WTC11 (cell line): ENCODE data around the gene PRKCE. TPM values are rescaled to one million over a fixed set of nuclear protein-coding genes. Genes with fewer than 3 reads are reported as not detected.

Experiments used
- ATAC-seq: fragments of 200-7000 bp; cut with Tn5 transposase; 2 replicates; pipeline ENCODE4 v1.10.0; 2021; ENCODE audit warnings: mild to moderate bottlenecking, moderate library complexity
- CTCF ChIA-PET: fragments of 300-600 bp; sonication (Branson Sonifier 250); formaldehyde crosslinking; loops from one replicate; lab custom pipeline; 2021; ENCODE audit warnings: antibody characterized with exemption; lab: Charles Lee
- POLR2A ChIA-PET: fragments of 350-600 bp; sonication (Branson Sonifier 250); formaldehyde crosslinking; loops from one replicate; lab custom pipeline; 2021; ENCODE audit warnings: antibody characterized with exemption; lab: Charles Lee
- DNase-seq: peaks from one replicate; pipeline ENCODE4 v3.0.0; 2021; ENCODE audit warnings: low spot score
- H3K27ac Mint-ChIP-seq: 2 replicates; pipeline ENCODE4 v1.8.0; 2021; ENCODE audit warnings: mixed read lengths
- H3K27me3 Mint-ChIP-seq: 2 replicates; pipeline ENCODE4 v1.8.0; 2021; ENCODE audit warnings: low read depth, mild to moderate bottlenecking, moderate library complexity, mixed read lengths
- H3K36me3 Mint-ChIP-seq: 2 replicates; pipeline ENCODE4 v1.8.0; 2021; ENCODE audit warnings: mixed read lengths
- H3K4me1 Mint-ChIP-seq: 2 replicates; pipeline ENCODE4 v1.8.0; 2022; ENCODE audit warnings: mixed read lengths
- H3K4me3 Mint-ChIP-seq: 2 replicates; pipeline ENCODE4 v1.8.0; 2021; ENCODE audit warnings: mild to moderate bottlenecking, moderate library complexity, mixed read lengths
- H3K9me3 Mint-ChIP-seq: 2 replicates; pipeline ENCODE4 v1.8.0; 2021; ENCODE audit warnings: mixed read lengths
- ATF1 ChIP-seq: sonication (generic); formaldehyde crosslinking; IDR thresholded peaks from 2 replicates; pipeline ENCODE4 v1.8.1; 2023; ENCODE audit warnings: mild to moderate bottlenecking, moderate library complexity, missing genetic modification reagents
- ATF3 ChIP-seq: sonication (generic); formaldehyde crosslinking; conservative IDR thresholded peaks from 2 replicates; pipeline ENCODE4 v1.8.1; 2022; ENCODE audit warnings: mild to moderate bottlenecking, missing genetic modification reagents
- CREM ChIP-seq: sonication (generic); formaldehyde crosslinking; IDR thresholded peaks from 2 replicates; pipeline ENCODE4 v1.8.1; 2022; ENCODE audit warnings: mild to moderate bottlenecking, missing genetic modification reagents, moderate library complexity
- CTCF ChIP-seq: fragments of 200-600 bp; IDR thresholded peaks from 2 replicates; pipeline ENCODE4 v1.8.0; 2022; ENCODE audit warnings: antibody characterized with exemption
- E2F4 ChIP-seq: sonication (generic); formaldehyde crosslinking; IDR thresholded peaks from 2 replicates; pipeline ENCODE4 v1.8.1; 2022; ENCODE audit warnings: low read depth, mild to moderate bottlenecking, moderate library complexity, missing genetic modification reagents, borderline replicate concordance
- ERG ChIP-seq: fragments of 250-450 bp; sonication (Bioruptor Pico); IDR thresholded peaks from 2 replicates; pipeline ENCODE4 v1.8.0; 2021; ENCODE audit warnings: mild to moderate bottlenecking
- ESRRA ChIP-seq: sonication (generic); formaldehyde crosslinking; IDR thresholded peaks from 2 replicates; pipeline ENCODE4 v1.8.1; 2022; ENCODE audit warnings: mild to moderate bottlenecking, missing genetic modification reagents, borderline replicate concordance
- HMGA2 ChIP-seq: fragments of 250-450 bp; sonication (Bioruptor Pico); IDR thresholded peaks from 2 replicates; pipeline ENCODE4 v1.4.0; 2021; ENCODE audit warnings: mild to moderate bottlenecking, moderate library complexity
- IRF2 ChIP-seq: sonication (generic); formaldehyde crosslinking; IDR thresholded peaks from 2 replicates; pipeline ENCODE4 v1.8.0; 2022; ENCODE audit warnings: low read depth, missing genetic modification reagents, borderline replicate concordance
- MAX ChIP-seq: sonication (generic); formaldehyde crosslinking; IDR thresholded peaks from 2 replicates; pipeline ENCODE4 v1.8.0; 2022; ENCODE audit warnings: mild to moderate bottlenecking, missing genetic modification reagents
- MLX ChIP-seq: sonication (generic); formaldehyde crosslinking; IDR thresholded peaks from 2 replicates; pipeline ENCODE4 v1.8.1; 2023; ENCODE audit warnings: mild to moderate bottlenecking, missing genetic modification reagents, moderate library complexity
- MXD4 ChIP-seq: fragments of 250-450 bp; sonication (Bioruptor Pico); IDR thresholded peaks from 2 replicates; pipeline ENCODE4 v1.8.0; 2021; ENCODE audit warnings: mild to moderate bottlenecking, moderate library complexity, borderline replicate concordance
- MYBL2 ChIP-seq: sonication (generic); formaldehyde crosslinking; IDR thresholded peaks from 2 replicates; pipeline ENCODE4 v1.8.1; 2023; ENCODE audit warnings: mild to moderate bottlenecking, moderate library complexity, missing genetic modification reagents
- NFE2L1 ChIP-seq: sonication (generic); formaldehyde crosslinking; IDR thresholded peaks from 2 replicates; pipeline ENCODE4 v1.8.1; 2023; ENCODE audit warnings: missing genetic modification reagents
- NR1H2 ChIP-seq: sonication (generic); formaldehyde crosslinking; IDR thresholded peaks from 2 replicates; pipeline ENCODE4 v1.9.0; 2021; ENCODE audit warnings: mild to moderate bottlenecking, moderate library complexity, missing genetic modification reagents
- NR3C1 ChIP-seq: sonication (generic); formaldehyde crosslinking; conservative IDR thresholded peaks from 2 replicates; pipeline ENCODE4 v1.8.1; 2023; ENCODE audit warnings: low read depth, mild to moderate bottlenecking, missing genetic modification reagents
- OVOL2 ChIP-seq: fragments of 250-450 bp; sonication (Bioruptor Pico); IDR thresholded peaks from 2 replicates; pipeline ENCODE4 v1.9.0; 2021; ENCODE audit warnings: mild to moderate bottlenecking, borderline replicate concordance
- PRDM15 ChIP-seq: sonication (generic); formaldehyde crosslinking; IDR thresholded peaks from 2 replicates; pipeline ENCODE4 v1.8.0; 2022; ENCODE audit warnings: missing genetic modification reagents
- TP53 ChIP-seq: sonication (generic); formaldehyde crosslinking; IDR thresholded peaks from 2 replicates; pipeline ENCODE4 v1.8.1; 2023; ENCODE audit warnings: mild to moderate bottlenecking, missing genetic modification reagents
- ZBTB21 ChIP-seq: sonication (generic); formaldehyde crosslinking; IDR thresholded peaks from 2 replicates; pipeline ENCODE4 v1.8.1; 2023; ENCODE audit warnings: mild to moderate bottlenecking, missing genetic modification reagents, borderline replicate concordance
- ZNF121 ChIP-seq: sonication (generic); formaldehyde crosslinking; IDR thresholded peaks from 2 replicates; pipeline ENCODE4 v1.8.0; 2023; ENCODE audit warnings: missing genetic modification reagents
- ZNF263 ChIP-seq: sonication (generic); formaldehyde crosslinking; IDR thresholded peaks from 2 replicates; pipeline ENCODE4 v1.8.1; 2022; ENCODE audit warnings: low read depth, mild to moderate bottlenecking, moderate library complexity, missing genetic modification reagents
- ZNF317 ChIP-seq: sonication (generic); formaldehyde crosslinking; IDR thresholded peaks from 2 replicates; pipeline ENCODE4 v1.8.1; 2023; ENCODE audit warnings: low read depth, mild to moderate bottlenecking, moderate library complexity, missing genetic modification reagents, borderline replicate concordance
- ZNF396 ChIP-seq: fragments of 250-450 bp; sonication (Bioruptor Pico); IDR thresholded peaks from 2 replicates; pipeline ENCODE4 v1.8.0; 2021; ENCODE audit warnings: mild to moderate bottlenecking, moderate library complexity, borderline replicate concordance
- total RNA-seq: library from RNA; stranded (reverse); gene quantifications from 3 replicates; pipeline ENCODE4 v1.2.3, GENCODE V29; 2021

PRKCE gene
- total RNA-seq, 1 experiment from 2014 or later: 5.8 TPM

- Mint-ChIP-seq H3K4me1 (peaks cover 44% of the 10 kb centered on the region), H3K4me3 (no peak overlapping the region), H3K27me3 (no peaks in the 10 kb centered on the region), H3K9me3 (peaks cover 5% of the 10 kb centered on the region; the same call in 1 of the 2 replicates), H3K36me3 (no peaks in the 10 kb centered on the region), H3K27ac (no peak overlapping the region)
- no peak for ATAC-seq
- ChIA-PET POLR2A (no interaction called here), CTCF (interaction anchor here (0.8 to 1.6 kb wide), 4 partner anchors 36 to 155 kb away, joined by 3 to 6 read pairs (median 4); no protein-coding TSS in a partner anchor)
- TF ChIP-seq HMGA2 (CRISPR knock-in tag) (no peak), NR1H2 (CRISPR knock-in tag) (no peak), OVOL2 (CRISPR knock-in tag) (no peak), ZNF263 (CRISPR knock-in tag) (no peak), NFE2L1 (CRISPR knock-in tag) (no peak), MXD4 (CRISPR knock-in tag) (no peak), ZBTB21 (CRISPR knock-in tag) (no peak), ATF1 (CRISPR knock-in tag) (no peak), TP53 (CRISPR knock-in tag) (no peak)
- DNase-seq: no peak
These were observed 290.8 kb downstream of the PRKCE start for GRCh38 chr2:45942237-45942738.

- no peaks in the 10 kb centered on the region for H3K36me3 Mint-ChIP-seq
- peaks cover 42% of the 10 kb centered on the region for H3K4me1 Mint-ChIP-seq
- H3K4me3 Mint-ChIP-seq: no peak overlapping the region
- ATAC-seq: peak; percentile 77
- POLR2A ChIA-PET: no interaction called here
- CTCF ChIA-PET: interaction anchor here (0.6 to 2.0 kb wide), 18 partner anchors 9 to 165 kb away, joined by 3 to 8 read pairs (median 3); no protein-coding TSS in a partner anchor
- peaks cover 5% of the 10 kb centered on the region; the same call in 1 of the 2 replicates for H3K9me3 Mint-ChIP-seq
- no peaks in the 10 kb centered on the region for H3K27me3 Mint-ChIP-seq
- DNase-seq: peak; percentile 32
- no peak overlapping the region for H3K27ac Mint-ChIP-seq
- TF ChIP-seq IRF2 (CRISPR knock-in tag): no peak
- TF ChIP-seq NR3C1 (CRISPR knock-in tag): no peak
- no peak for TF ChIP-seq ATF3 (CRISPR knock-in tag)
- no peak for TF ChIP-seq CREM (CRISPR knock-in tag)
- no peak for TF ChIP-seq PRDM15 (CRISPR knock-in tag)
- no peak for TF ChIP-seq ZNF121 (CRISPR knock-in tag)
- no peak for TF ChIP-seq MLX
- no peak for TF ChIP-seq MAX (CRISPR knock-in tag)
- TF ChIP-seq ERG (CRISPR knock-in tag): no peak
- no peak for TF ChIP-seq MYBL2
- TF ChIP-seq MXD4 (CRISPR knock-in tag): no peak
- no peak for TF ChIP-seq ESRRA (CRISPR knock-in tag)
- no peak for TF ChIP-seq E2F4
- no peak for TF ChIP-seq ZNF396 (CRISPR knock-in tag)
- TF ChIP-seq ZNF317: no peak
- TF ChIP-seq CTCF: no peak
These were observed 292.0 kb downstream of the PRKCE start for GRCh38 chr2:45943219-45944044.
